ENCODE measurements around the gene BIRC2. TPM values are rescaled to one million over a fixed set of nuclear protein-coding genes. Genes with fewer than 3 reads are reported as not detected.

The BIRC2 gene
- total RNA-seq, 1 experiment from 2014 or later, result 36.1 TPM

DNA sequence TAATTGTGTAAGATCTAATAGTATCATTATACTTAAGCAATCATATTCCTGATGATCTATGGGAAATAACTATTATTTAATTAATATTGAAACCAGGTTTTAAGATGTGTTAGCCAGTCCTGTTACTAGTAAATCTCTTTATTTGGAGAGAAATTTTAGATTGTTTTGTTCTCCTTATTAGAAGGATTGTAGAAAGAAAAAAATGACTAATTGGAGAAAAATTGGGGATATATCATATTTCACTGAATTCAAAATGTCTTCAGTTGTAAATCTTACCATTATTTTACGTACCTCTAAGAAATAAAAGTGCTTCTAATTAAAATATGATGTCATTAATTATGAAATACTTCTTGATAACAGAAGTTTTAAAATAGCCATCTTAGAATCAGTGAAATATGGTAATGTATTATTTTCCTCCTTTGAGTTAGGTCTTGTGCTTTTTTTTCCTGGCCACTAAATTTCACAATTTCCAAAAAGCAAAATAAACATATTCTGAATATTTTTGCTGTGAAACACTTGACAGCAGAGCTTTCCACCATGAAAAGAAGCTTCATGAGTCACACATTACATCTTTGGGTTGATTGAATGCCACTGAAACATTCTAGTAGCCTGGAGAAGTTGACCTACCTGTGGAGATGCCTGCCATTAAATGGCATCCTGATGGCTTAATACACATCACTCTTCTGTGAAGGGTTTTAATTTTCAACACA is 23.3 kb upstream of the BIRC2 start:
- intact Hi-C loops (cut with micrococcal nuclease), result no loop called here
- Histone ChIP-seq H3K9me2 (replicated peaks; ENCODE audit: low read length) (no peaks in the 10 kb centered on the region), H3K9ac (ENCODE audit: low read length) (no peak overlapping the region), H3K36me3 (ENCODE audit: low read depth, low read length) (no peaks in the 10 kb centered on the region), H3K27ac (ENCODE audit: low read length) (no peak overlapping the region), H3K79me2 (ENCODE audit: low read length) (peaks cover 18% of the 10 kb centered on the region; the same call in 1 of the 2 replicates), H3K9me3 (ENCODE audit: low read length) (no peaks in the 10 kb centered on the region), H3K4me1 (ENCODE audit: insufficient read depth, low read length) (peaks cover 21% of the 10 kb centered on the region), H4K20me1 (ENCODE audit: low read length) (no peaks in the 10 kb centered on the region), H3F3A (ENCODE audit: low read length, unreplicated experiment) (no peaks in the 10 kb centered on the region), H3K4me2 (ENCODE audit: low read length) (peak overlapping the region; percentile 29), H3K27me3 (ENCODE audit: low read length) (no peaks in the 10 kb centered on the region), H3K4me3 (ENCODE audit: low read length) (no peak overlapping the region), H2AFZ (ENCODE audit: low read length) (no peak overlapping the region)
- no peak for TF ChIP-seq EZH2 (IDR thresholded peaks at IDR 0.05; ENCODE audit: low read length, unreplicated experiment)
- TF ChIP-seq EZH2phosphoT487 (IDR thresholded peaks at IDR 0.05; ENCODE audit: borderline replicate concordance, low read length), result no peak
- TF ChIP-seq, protein P1, sequence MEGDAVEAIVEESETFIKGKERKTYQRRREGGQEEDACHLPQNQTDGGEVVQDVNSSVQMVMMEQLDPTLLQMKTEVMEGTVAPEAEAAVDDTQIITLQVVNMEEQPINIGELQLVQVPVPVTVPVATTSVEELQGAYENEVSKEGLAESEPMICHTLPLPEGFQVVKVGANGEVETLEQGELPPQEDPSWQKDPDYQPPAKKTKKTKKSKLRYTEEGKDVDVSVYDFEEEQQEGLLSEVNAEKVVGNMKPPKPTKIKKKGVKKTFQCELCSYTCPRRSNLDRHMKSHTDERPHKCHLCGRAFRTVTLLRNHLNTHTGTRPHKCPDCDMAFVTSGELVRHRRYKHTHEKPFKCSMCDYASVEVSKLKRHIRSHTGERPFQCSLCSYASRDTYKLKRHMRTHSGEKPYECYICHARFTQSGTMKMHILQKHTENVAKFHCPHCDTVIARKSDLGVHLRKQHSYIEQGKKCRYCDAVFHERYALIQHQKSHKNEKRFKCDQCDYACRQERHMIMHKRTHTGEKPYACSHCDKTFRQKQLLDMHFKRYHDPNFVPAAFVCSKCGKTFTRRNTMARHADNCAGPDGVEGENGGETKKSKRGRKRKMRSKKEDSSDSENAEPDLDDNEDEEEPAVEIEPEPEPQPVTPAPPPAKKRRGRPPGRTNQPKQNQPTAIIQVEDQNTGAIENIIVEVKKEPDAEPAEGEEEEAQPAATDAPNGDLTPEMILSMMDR (conservative IDR thresholded peaks at IDR 0.05; ENCODE audit: low read depth, low read length), result no peak
- ATAC-seq (peak; percentile 42; the same call in 1 of the 2 replicates), DNase-seq (peak; percentile 71)
- BruUV-seq (replicated peaks), result no TSS peak
- POLR2A ChIA-PET (ENCODE audit: unreplicated experiment), result no interaction called here
- CTCF ChIA-PET, result interaction anchor here (0.6 kb wide), 1 partner anchor 29 kb away, joined by 3 read pairs; no protein-coding TSS in a partner anchor

DNA sequence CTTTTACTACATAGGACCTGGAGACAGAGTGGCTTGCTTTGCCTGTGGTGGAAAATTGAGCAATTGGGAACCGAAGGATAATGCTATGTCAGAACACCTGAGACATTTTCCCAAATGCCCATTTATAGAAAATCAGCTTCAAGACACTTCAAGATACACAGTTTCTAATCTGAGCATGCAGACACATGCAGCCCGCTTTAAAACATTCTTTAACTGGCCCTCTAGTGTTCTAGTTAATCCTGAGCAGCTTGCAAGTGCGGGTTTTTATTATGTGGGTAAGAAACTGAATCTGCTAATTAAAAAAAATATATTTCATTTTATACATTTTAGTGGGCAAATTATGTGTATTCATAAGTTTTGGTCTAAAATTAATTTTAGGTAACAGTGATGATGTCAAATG is 21.9 kb upstream of the BIRC2 start:
- no peak; the same call in 1 of the 2 replicates for ATAC-seq
- H3K27ac ChIP-seq (ENCODE audit: low read length), result no peak overlapping the region
- no peak overlapping the region for H3K9ac ChIP-seq (ENCODE audit: low read length)
- H3K4me3 ChIP-seq (ENCODE audit: low read length), result no peak overlapping the region
- no peak overlapping the region for H2AFZ ChIP-seq (ENCODE audit: low read length)
- no peaks in the 10 kb centered on the region for H3K9me2 ChIP-seq (replicated peaks; ENCODE audit: low read length)
- ChIA-PET POLR2A (ENCODE audit: unreplicated experiment) (no interaction called here), CTCF (no interaction called here)
- H3F3A ChIP-seq (ENCODE audit: low read length, unreplicated experiment), result no peaks in the 10 kb centered on the region
- H3K36me3 ChIP-seq (ENCODE audit: low read depth, low read length), result no peaks in the 10 kb centered on the region; the same call in 1 of the 2 replicates
- intact Hi-C loops (cut with micrococcal nuclease), result no loop called here
- TF ChIP-seq EZH2 (IDR thresholded peaks at IDR 0.05; ENCODE audit: low read length, unreplicated experiment) (no peak), EZH2phosphoT487 (IDR thresholded peaks at IDR 0.05; ENCODE audit: borderline replicate concordance, low read length) (no peak)
- TF ChIP-seq, protein P1 (conservative IDR thresholded peaks at IDR 0.05; ENCODE audit: low read depth, low read length), result 0 out of 2 replicates have a peak, but pooled peaks have one; percentile 12
- peaks cover 12% of the 10 kb centered on the region; the same call in 1 of the 2 replicates for H3K79me2 ChIP-seq (ENCODE audit: low read length)
- DNase-seq, result no peak
- peaks cover 20% of the 10 kb centered on the region for H3K4me1 ChIP-seq (ENCODE audit: insufficient read depth, low read length)
- BruUV-seq (replicated peaks), result no TSS peak
- H3K9me3 ChIP-seq (ENCODE audit: low read length), result no peaks in the 10 kb centered on the region
- H3K4me2 ChIP-seq (ENCODE audit: low read length), result no peak overlapping the region
- no peaks in the 10 kb centered on the region for H3K27me3 ChIP-seq (ENCODE audit: low read length)
- no peaks in the 10 kb centered on the region for H4K20me1 ChIP-seq (ENCODE audit: low read length)

DNA sequence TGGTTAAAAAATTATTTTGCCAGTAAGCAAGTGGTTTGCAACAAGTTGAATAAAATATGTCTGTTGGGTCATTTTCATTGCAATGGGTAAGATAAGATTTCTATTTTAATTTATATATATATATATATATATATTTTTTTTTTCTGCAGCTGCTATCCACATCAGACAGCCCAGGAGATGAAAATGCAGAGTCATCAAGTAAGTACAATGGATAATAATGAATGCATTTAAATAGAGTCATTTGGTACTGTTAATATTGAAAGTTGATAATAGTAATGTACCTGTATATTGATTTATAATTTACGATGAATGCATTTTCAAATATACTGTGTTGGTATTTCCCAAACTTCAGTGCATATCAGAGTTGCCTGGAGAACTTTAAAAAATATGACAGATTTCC is 18.3 kb upstream of the BIRC2 start:
- Histone ChIP-seq H3F3A (ENCODE audit: low read length, unreplicated experiment) (no peaks in the 10 kb centered on the region), H3K9me3 (ENCODE audit: low read length) (no peaks in the 10 kb centered on the region), H3K4me3 (ENCODE audit: low read length) (no peak overlapping the region), H2AFZ (ENCODE audit: low read length) (no peak overlapping the region), H3K79me2 (ENCODE audit: low read length) (no peaks in the 10 kb centered on the region), H3K9ac (ENCODE audit: low read length) (no peak overlapping the region), H3K36me3 (ENCODE audit: low read depth, low read length) (no peaks in the 10 kb centered on the region; the same call in 1 of the 2 replicates), H3K27ac (ENCODE audit: low read length) (no peak overlapping the region), H4K20me1 (ENCODE audit: low read length) (no peaks in the 10 kb centered on the region), H3K9me2 (replicated peaks; ENCODE audit: low read length) (no peaks in the 10 kb centered on the region), H3K4me2 (ENCODE audit: low read length) (no peak overlapping the region), H3K4me1 (ENCODE audit: insufficient read depth, low read length) (peaks cover 4% of the 10 kb centered on the region), H3K27me3 (ENCODE audit: low read length) (no peaks in the 10 kb centered on the region)
- no TSS peak for BruUV-seq (replicated peaks)
- DNase-seq (no peak), ATAC-seq (no peak)
- intact Hi-C loops (cut with micrococcal nuclease), result no loop called here
- ChIA-PET CTCF (no interaction called here), POLR2A (ENCODE audit: unreplicated experiment) (no interaction called here)
- TF ChIP-seq EZH2 (IDR thresholded peaks at IDR 0.05; ENCODE audit: low read length, unreplicated experiment) (no peak), EZH2phosphoT487 (IDR thresholded peaks at IDR 0.05; ENCODE audit: borderline replicate concordance, low read length) (no peak)
- TF ChIP-seq, protein P1 (conservative IDR thresholded peaks at IDR 0.05; ENCODE audit: low read depth, low read length), result no peak
